Head of caudate nucleus (tissue), 42 donors: ENCODE measurements around the gene SLC4A3.

Experiments used
- DNase-seq, 42 donors: peaks; one replicate each; pipeline versions ENCODE4 v3.0.0 to v3.0.0-alpha.2; 2020 to 2021; ENCODE audit warnings: mixed read lengths in 7 of 42
- intact Hi-C: fragments of 100-400 bp; cut with DNase I; formaldehyde crosslinking; loops from one replicate; pipeline ENCODE4 v1.15.0; 2022

Gene SLC4A3

DNA sequence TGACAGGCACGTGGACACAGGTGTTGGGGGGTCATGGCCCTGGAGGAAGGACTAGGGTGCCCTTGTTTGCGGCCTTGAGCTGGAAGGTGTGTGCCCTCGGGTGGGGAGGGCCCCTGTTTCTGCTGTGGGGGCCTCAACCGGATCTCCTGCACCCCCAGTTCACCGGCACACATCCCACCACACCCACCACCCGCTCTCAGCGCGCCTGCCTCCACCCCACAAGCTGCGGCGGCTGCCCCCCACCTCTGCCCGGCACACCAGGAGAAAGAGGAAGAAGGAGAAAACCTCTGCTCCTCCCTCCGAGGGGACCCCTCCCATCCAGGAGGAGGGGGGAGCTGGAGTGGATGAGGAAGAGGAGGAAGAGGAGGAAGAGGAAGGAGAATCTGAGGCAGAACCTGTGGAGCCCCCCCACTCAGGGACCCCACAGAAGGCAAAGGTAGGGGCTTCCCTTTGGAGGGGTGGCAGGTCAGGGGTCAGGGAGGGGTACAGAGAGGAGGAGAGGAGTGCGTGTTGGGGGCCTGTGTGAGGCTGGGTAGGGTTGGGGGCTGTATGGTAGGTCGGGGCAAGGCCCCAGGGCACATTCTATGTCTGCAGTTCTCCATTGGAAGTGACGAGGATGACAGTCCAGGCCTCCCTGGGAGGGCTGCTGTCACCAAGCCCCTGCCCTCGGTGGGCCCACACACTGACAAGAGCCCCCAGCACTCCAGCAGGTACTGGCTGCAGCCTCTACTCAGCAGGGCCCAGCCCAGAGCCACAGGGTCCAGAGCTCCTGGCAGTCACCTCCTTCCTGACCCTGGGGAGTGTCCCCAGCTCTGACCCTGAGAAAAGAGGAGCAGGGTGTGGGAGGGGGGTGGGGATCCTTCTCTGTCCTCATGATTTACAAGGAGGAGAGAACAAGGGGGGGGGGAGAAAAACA lies 1.8 kb downstream of the SLC4A3 start:
- intact Hi-C loops, result no loop called here
- peak in 2 of 42 donors; percentile 21 to 24 for DNase-seq

DNA sequence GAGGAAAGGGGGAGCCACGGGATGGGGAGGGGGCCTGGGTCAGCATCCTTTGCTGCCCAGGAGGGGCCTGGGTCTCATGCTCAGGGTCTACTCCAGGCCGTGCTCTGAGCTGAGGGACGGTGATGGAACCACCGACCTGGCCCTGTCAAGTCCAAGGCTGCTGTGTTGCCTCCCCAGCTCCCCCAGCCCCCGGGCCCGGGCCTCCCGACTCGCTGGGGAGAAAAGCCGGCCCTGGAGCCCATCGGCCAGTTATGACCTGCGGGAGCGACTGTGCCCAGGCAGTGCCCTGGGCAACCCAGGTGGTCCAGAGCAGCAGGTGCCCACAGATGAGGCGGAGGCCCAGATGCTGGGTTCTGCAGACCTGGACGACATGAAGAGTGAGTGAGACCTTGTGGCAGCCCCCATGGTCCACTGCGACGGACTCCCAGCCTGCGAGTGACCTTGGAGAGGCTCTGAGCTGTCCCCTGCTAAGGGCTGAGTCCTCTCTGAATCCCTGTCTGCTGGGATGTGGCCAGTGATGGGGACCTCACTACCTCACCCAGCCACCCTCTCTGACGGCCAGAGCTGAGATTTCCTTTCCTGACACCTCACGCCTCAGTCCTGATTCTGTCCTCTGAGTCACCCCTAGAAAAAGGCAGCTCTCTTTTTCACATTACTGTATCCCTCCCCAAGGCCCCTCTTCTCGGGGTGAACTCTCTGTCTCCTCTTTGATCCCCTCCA lies 2.7 kb downstream of the SLC4A3 start:
- peak in 2 of 42 donors; percentile 25 to 27 for DNase-seq
- intact Hi-C loops, result no loop called here

DNA sequence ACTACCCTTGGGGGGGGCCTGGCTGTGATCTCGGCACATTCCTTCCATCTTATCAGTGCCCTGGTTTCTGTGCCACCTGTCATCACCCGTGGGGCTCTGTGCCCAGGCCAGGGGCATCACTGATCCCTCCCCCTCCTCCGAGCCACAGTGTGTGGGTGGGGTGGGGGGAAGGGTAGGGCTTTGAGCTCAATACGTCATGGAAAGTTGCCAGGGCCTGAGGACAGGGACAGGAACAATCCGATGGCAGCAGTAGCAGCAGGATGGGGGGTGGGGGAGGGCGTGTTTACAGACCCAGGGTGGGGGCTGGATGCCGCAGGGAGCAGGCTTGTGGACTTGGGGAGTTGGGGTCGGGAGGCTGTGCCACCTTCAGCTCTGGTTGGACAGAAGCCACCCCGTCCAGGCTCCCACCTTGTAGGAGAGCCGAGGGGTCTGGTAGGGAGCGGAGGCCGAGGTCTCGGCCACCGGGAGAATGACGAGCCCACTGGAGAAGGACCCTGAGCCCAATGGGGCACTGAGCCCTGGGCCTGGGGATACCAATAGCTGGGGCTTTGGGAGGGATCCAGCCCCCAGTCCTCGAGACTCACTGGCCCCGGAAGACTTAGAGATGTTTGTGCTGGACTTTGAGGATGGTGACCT lies 3.5 kb downstream of the SLC4A3 start:
- DNase-seq, result peak in 2 of 42 donors; percentile 23
- intact Hi-C loops, result no loop called here

DNA sequence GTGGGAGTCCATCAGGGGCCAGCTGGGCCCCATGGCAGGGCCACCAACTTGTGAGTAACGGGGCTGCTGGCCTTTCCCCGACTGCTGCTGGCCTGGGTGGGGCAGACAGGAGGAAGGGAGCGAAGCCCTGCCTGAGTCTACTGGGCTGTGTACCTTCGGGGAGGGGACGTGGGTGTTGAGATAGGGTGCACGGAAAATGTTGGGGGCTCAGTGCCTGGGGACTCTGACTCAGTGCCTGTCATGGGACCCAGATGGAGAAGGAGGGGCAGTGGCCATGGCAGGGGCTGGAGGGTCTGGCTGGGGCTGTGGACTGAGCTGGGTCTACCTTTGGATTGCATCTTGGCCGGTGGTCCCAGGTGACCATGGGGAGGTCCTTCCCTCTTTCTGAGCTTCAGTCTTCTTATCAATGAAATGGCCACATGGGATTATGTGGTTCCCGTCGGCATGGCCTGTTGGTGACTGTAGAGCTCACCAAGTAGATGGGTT lies 4.0 kb downstream of the SLC4A3 start:
- DNase-seq, result peak in 1 of 42 donors; percentile 22
- intact Hi-C loops, result no loop called here

DNA sequence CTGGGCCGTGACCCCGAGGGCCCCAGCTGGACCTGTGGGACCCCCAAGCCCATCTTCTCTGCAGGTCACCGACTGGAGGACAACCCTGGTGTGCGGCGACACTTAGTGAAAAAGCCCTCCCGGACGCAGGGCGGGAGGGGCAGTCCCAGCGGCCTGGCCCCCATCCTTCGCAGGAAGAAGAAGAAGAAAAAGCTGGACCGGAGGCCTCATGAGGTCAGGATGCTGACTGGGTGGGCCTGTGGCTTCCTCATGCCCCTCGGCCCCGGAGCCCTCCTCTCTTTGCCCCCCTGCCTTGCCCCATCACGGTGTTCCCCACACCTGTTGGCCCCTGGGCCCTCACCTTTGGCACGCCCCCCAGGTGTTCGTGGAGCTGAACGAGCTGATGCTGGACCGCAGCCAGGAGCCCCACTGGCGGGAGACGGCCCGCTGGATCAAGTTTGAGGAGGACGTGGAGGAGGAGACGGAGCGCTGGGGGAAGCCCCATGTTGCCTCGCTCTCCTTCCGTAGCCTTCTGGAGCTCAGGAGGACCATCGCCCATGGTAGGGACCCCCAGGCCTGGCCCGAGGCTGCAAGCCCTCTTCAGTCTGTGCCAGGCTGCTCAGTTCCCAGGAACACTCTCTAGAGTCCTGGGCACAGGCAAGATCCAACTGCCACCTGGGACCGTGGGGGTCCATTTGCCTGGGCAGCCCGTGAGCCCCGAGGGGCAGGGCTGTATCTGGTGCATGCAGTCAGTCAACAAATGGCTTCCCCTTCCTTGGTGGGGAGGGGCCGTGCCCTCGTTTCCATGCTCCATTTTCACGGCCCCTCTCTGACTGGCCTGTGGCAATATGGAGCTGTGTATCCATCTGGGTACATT lies 4.7 kb downstream of the SLC4A3 start:
- peak in 7 of 42 donors; percentile 5 to 38 (median 20) for DNase-seq
- intact Hi-C loops, result no loop called here

DNA sequence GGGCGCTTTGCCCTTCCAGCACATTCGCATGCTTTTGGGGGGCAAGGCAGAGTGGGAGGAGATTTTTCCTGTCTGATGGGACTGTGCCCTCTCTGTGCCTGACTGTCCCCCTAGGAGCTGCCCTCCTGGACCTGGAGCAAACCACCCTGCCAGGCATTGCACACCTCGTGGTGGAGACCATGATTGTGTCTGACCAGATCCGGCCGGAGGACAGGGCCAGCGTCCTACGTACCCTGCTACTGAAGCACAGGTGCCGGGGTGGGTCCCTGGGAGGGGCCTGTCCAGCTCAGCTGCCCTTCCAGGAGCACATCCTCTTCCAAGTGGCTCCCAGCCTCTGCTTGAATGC lies 5.3 kb downstream of the SLC4A3 start:
- intact Hi-C loops, result no loop called here
- DNase-seq, result peak in 7 of 42 donors; percentile 2 to 31 (median 19)

DNA sequence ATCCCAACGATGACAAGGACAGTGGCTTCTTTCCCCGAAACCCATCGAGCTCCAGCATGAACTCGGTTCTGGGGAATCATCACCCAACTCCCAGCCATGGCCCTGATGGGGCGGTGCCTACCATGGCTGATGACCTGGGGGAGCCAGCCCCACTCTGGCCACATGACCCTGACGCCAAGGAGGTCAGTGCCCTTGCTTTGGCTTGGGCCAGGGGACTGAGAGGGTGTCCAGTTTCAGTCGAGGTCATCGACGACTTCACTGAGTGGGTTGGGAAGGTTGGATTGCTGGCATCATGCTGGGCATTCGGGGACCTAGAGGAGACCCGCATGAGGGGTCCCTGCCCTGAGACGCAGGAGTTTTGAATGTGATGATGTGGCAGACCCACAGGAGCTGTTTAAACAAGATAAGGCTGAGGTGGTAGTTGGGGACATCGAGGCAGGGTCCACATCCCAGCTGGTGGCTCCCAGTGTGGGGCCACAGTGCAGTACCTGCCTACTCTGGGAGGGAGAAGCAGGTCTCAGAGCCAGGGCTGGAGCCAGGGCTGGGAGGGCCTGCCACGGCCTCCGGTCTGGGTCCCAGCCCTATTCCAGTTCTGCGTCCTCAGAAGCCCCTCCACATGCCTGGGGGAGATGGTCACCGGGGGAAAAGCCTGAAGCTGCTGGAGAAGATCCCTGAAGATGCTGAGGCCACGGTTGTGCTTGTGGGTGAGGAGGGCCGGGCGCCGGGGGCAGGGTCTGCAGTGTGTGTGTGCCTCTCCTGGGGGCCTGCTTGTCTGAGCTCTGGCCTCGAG lies 6.0 kb downstream of the SLC4A3 start:
- intact Hi-C loops, result no loop called here
- peak in 6 of 42 donors; percentile 1 to 36 (median 8) for DNase-seq

DNA sequence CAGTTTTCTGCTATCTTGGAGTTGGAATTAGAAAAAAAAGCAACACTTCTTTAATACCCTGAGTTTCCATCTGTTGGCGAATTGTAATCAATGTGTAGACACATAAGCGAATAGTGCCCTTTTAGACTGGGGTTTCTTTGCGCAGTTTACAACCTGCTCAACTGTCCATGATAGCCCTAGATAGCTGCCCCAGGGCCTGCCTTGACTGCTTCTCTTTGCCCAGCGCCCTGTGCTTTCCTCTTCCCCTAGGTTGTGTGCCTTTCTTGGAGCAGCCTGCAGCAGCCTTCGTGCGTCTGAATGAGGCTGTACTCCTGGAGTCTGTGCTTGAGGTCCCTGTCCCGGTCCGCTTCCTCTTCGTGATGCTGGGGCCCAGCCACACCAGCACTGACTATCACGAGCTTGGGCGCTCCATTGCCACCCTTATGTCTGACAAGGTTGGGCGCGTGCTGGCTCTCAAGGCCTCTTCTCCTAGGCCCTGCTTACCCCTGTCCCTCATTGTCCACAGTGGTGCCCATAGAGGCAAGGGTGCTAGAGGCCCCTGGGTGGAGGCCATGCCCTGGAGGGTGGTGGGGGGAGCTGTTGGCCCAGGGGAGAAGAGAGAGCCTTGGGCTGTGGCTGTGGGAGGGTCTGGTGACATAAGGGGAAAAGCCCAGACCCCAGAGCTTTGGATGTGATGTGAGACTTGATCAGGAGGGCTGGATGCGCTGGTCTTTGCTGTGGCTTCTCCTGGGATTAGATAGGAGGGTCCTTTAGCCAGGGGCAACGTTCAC lies 6.9 kb downstream of the SLC4A3 start:
- peak in 4 of 42 donors; percentile 6 to 22 (median 15) for DNase-seq
- intact Hi-C loops, result no loop called here

DNA sequence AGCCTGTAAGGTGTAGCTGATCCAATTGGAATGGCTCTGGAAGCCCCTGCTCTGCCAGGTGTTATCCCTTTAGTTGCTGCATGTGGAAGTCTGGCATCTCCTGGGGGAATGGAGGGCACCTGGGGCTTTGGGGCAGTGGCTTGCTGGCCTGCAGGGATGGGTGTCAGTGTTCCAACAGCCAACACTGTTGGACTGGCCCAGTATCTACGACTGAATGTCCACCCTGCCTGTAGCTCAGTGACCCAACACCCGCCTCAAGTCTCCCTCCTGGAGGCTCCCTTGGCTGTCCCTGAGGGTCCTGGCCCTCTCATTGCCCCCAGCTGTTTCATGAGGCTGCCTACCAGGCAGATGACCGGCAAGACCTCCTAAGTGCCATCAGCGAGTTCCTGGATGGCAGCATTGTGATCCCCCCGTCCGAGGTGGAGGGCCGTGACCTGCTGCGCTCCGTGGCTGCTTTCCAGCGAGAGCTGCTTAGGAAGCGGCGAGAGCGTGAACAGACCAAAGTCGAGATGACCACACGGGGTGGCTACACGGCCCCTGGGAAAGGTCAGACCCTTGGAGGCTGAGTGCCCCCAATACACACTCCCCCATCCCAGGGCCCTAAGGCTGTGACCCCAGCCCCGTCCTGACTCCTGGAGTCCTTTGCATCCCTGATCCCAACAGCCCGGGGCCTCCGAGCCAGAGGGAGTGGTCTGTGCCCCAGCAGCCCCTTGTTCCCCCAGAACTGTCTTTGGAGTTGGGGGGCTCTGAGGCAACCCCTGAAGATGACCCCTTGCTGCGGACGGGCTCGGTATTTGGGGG lies 7.7 kb downstream of the SLC4A3 start:
- intact Hi-C loops, result no loop called here
- DNase-seq, result peak in 4 of 42 donors; percentile 9 to 32 (median 20)

DNA sequence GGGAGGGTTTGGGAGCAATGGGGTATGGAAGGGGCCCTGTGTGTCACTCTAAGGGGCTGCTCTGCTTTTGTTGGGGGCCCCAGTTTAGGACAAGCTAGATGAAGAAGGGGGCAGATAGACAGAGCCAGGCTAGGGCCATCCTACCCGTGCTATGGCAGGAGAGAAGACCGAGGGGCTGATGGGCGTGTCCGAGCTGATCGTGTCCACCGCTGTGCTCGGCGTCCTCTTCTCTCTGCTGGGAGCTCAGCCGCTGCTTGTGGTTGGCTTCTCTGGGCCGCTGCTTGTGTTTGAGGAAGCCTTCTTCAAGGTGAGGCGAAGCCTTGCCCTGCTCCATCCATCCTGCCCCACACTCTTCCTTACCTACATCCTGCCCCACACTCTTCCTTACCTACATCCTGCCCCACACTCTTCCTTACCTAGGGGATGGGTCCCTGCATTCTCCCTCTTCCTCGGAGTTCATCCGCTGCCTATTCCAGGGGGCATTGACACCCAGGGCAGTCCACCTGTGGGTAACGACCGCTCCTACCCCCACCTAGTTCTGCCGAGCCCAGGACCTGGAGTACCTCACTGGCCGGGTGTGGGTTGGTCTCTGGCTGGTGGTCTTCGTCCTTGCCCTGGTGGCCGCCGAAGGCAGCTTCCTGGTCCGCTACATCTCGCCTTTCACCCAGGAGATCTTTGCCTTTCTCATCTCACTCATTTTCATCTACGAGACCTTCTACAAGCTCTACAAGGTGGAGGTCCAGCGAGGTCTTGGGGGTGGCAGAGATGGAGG lies 8.9 kb downstream of the SLC4A3 start:
- intact Hi-C loops, result no loop called here

DNA sequence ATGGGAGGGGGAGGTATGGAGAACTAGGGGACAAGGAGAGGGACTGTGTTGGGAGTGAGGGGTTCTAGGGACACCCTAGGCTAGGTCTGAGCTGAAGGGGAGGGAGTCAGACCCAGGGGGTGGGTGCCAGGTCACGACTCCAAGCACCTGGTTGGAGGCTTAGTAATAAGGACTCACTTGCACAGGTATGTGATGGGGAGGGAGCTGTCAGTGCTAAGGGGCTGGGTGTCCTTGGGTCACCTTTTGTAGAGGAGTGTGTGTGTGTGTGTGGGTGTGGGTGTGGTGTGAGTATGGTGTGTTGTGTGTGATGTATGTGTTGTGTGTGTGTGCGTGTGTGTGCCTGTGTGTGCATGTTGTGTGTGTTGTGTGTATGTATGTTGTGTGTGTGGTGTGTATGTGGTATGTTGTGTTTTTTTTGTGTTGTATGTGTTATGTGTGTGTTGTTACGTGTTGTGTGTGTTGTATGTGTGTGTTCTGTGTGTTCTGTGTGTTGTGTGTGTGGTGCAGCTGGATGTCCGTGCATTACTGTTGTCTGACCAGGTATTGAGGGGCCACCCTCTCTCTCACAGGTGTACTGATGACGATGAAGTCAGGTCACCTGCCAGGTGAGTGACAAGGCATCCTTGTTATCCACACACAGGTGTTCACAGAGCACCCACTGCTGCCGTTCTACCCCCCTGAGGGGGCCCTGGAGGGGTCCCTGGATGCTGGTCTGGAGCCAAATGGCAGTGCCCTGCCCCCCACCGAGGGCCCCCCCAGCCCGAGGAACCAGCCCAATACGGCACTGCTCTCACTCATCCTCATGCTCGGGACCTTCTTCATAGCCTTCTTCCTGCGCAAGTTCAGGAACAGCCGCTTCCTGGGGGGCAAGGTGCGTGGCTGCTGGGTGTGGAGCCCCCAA lies 9.8 kb downstream of the SLC4A3 start:
- intact Hi-C loops, result no loop called here
- peak in 3 of 42 donors; percentile 19 to 27 (median 21) for DNase-seq

More for the DNA sequence above, 8.9 kb downstream of the SLC4A3 start:
- peak in 2 of 42 donors; percentile 30 to 41 for DNase-seq

DNA sequence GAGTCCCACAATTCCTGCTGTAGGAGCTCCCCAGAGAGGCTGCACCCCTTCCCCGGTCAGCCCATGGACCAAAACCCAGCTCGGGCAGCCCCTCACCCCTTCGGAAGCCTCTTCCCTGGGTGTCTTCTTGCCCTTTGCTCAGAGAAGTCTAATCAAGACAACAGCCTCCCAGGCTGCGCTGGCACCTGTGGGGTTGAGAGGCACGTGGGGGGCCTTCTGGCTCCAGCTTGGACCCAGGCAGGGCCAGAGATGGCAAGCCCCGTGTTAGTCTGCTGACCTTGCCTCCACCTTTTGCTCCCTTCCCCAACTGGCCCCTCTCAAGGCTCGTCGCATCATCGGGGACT lies 10.4 kb downstream of the SLC4A3 start:
- intact Hi-C loops, result no loop called here
- peak in 1 of 42 donors; percentile 36 for DNase-seq

DNA sequence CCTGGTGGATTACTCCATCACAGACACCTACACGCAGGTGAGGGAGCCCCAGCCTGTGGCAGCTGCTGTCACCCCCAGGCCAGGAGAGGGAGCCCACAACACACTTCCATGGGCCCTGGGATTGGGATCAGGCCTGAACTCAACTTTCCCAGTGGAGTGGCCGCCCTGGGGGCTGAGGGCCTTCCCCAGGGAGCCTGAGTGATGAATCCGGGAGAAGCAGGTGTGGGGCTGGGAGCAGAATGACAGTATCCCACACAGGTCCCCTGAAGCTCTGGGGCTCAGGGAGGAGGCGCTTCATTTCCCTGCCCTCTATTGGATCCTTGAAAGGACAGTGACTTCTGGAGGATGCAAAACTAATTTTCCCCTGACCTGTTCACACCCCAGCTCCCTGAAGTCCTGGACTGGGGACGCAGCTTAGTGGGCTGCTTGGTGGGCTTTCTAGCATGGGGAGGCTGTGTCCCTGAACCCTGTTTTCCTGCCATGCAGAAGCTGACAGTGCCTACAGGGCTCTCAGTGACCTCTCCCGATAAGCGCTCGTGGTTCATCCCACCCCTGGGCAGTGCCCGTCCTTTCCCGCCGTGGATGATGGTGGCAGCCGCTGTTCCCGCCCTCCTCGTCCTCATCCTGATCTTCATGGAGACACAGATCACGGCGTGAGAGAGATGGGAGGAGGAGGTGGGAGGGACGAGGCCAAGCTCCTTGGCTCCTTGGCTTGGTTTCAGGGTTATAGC lies 11.0 kb downstream of the SLC4A3 start:
- peak in 10 of 42 donors; percentile 15 to 59 (median 44) for DNase-seq
- intact Hi-C loops, result no loop called here
